Measurements from ENCODE around the gene PPM1H.

GRCh38 chr12:62882140-62882539 lies 52.8 kb downstream of the PPM1H start:
- TF ChIP-seq CTCF (tag by site-specific recombination; IDR thresholded peaks at IDR 0.05), result no peak
- no peak for TF ChIP-seq ZBTB6 (tag by site-specific recombination; IDR thresholded peaks at IDR 0.05)
- TF ChIP-seq ZNF513 (tag by site-specific recombination; IDR thresholded peaks at IDR 0.05), result no peak
- TF ChIP-seq ZNF677 (tag by site-specific recombination; IDR thresholded peaks at IDR 0.05), result no peak
- TF ChIP-seq TCF7L2 (IDR thresholded peaks at IDR 0.05; ENCODE audit: borderline replicate concordance, low read depth, low read length), result no peak
